Ovary (tissue), 9 donors: ENCODE results near the gene FERMT2. TPM values are rescaled to one million over a fixed set of nuclear protein-coding genes. Genes with fewer than 3 reads are reported as not detected.

Source experiments
- DNase-seq, 5 donors: peaks; one replicate each; pipeline ENCODE4 v3.0.0-alpha.2; 2019 to 2020
- H3K27ac ChIP-seq, 2 donors: fragments of 200-600 bp; one replicate each; pipeline versions ENCODE4 v1.5.1 to v1.8.0; 2019 to 2022
- H3K27me3 ChIP-seq: fragments of 200-600 bp; one replicate; pipeline ENCODE4 v1.8.0; 2022
- H3K36me3 ChIP-seq: fragments of 200-600 bp; sonication (generic); one replicate; pipeline ENCODE4 v1.5.1; 2019
- H3K4me1 ChIP-seq: one replicate; pipeline ENCODE4 v1.8.1; 2013; ENCODE audit warnings: mild to moderate bottlenecking, moderate library complexity; ENCODE audit not compliant: insufficient read depth
- H3K4me3 ChIP-seq: fragments of 200-600 bp; sonication (generic); one replicate; pipeline ENCODE4 v1.5.1; 2017
- H3K9me3 ChIP-seq, 2 donors: fragments of 200-600 bp in 1 of 2; sonication (generic) in 1 of 2; one replicate each; pipeline versions ENCODE4 v1.5.1 to v1.8.1; 2013 to 2019; ENCODE audit warnings: mild to moderate bottlenecking in 1 of 2, moderate library complexity in 1 of 2
- EP300 ChIP-seq: sonication (generic); formaldehyde crosslinking; IDR thresholded peaks from one replicate; pipeline ENCODE4 v1.6.1; 2017; ENCODE audit warnings: antibody characterized with exemption
- POLR2A ChIP-seq: fragments of 450-650 bp; IDR thresholded peaks from one replicate; pipeline ENCODE4 v1.6.1; 2017; ENCODE audit warnings: antibody characterized with exemption, mild to moderate bottlenecking, moderate library complexity
- WGBS, 3 donors: extraction: QIAGEN DNeasy Blood & Tissue Kit in 1 of 3; methylation state at CpG; one replicate each; pipeline versions ENCODE4 v1.1.5 to v1.1.7; 2013 to 2017; 5-methylcytosine and 5-hydroxymethylcytosine counted together
- intact Hi-C, 4 donors: fragments of 100-400 bp; cut with DNase I; formaldehyde crosslinking; loops; one replicate each; pipeline versions ENCODE4 v1.11.0 to v1.15.1; 2022 to 2023
- polyA plus RNA-seq, 2 donors: library from polyadenylated mRNA; stranded (reverse); fragments of 200-250 nt in 1 of 2; fragments of 350-450 nt in 1 of 2; fragmentation: Illumina TruSeq in 1 of 2; extraction: RNeasy Lipid Tissue Mini Kit (QIAGEN cat#74804) in 1 of 2; gene quantifications; one replicate each; pipeline ENCODE4 v1.2.3, GENCODE V29; 2013 to 2014
- total RNA-seq, 7 donors: library from RNA; depleted of rRNA in 2 of 7; stranded (reverse); fragments of >200 nt in 2 of 7; fragmentation: NEBNext Ultra II Directional in 3 of 7; extraction: Animal tissue kit (Norgen Biotek cat#: 25700) in 3 of 7; gene quantifications; one replicate each; pipeline versions ENCODE4 v1.1.0 to v1.2.4, GENCODE V29; 2016 to 2023
- TF ChIP-seq, protein P1 (sequence below), 3 donors: fragments of 450-650 bp in 2 of 3; fragments of 200-600 bp in 1 of 3; IDR thresholded peaks; one replicate each; pipeline versions ENCODE4 v1.5.1 to v1.8.0; 2016 to 2022; ENCODE audit warnings: antibody characterized with exemption in 3 of 3, mild to moderate bottlenecking in 1 of 3
- donor health status: DM: no; HTN: no; CAD: no; lungs with moderate emphysema.
- donor health status: DM: no; HTN: no; CAD: no.
- donor health status: Bipolar disorder and iron deficiency.
- donor health status: DM: yes; HTN: yes; CAD: no.
- donor health status: DM: no; HTN: no; CAD: no.
- donor health status: DM: yes; HTN: yes; CAD: no.

FERMT2 gene
- total and polyA plus RNA-seq, 9 donors: 64.3 to 138 (median 98.4) TPM

DNA sequence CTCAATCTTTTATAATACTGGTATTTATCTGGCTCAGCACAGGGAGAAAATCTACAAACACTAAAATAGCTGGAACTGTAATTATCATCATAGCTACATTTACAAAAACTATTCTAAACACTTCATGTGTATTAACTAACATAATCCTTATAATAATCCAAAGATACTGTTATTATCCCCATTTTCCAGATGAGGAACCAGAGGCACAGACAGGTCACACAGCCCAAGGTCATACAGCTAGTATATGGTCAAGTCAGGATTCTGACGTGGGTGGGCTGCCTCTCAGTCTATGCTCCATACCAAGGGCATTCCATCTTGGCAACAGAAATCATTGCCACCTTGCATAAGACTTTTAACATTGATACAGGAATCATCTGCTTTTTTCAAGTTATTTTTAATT, 11.4 kb downstream of the FERMT2 start:
- intact Hi-C loops: no loop called here
- 15 to 44% (median 25%) methylated on average over 1 of the region's 1 CpG for WGBS, 3 donors

DNA sequence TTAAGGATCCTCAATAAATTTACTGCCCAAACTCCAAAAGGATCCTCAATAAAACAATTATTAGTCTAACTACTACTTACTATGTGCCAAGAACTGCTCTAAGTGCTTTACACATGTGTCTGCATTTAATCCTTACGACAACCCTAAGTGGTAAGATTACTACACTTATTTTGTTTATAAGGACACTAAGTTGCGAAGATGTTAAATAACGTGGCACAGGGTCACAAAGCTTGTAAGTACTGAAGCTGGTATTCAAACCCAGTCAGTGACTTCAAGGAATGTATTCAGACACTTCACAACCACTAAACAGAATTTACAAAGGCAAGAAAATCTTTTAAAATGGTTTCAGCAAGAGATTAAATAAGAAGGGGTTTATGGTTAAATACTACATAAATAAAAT, 13.0 kb downstream of the FERMT2 start:
- Histone ChIP-seq H3K27me3 (no peaks in the 10 kb centered on the region), H3K9me3 (no peaks in the 10 kb centered on the region), H3K27ac (no peak overlapping the region), H3K4me3 (no peak overlapping the region), H3K36me3 (no peaks in the 10 kb centered on the region), H3K4me1 (peaks cover 13% of the 10 kb centered on the region)
- TF ChIP-seq EP300: no peak
- TF ChIP-seq, protein P1, sequence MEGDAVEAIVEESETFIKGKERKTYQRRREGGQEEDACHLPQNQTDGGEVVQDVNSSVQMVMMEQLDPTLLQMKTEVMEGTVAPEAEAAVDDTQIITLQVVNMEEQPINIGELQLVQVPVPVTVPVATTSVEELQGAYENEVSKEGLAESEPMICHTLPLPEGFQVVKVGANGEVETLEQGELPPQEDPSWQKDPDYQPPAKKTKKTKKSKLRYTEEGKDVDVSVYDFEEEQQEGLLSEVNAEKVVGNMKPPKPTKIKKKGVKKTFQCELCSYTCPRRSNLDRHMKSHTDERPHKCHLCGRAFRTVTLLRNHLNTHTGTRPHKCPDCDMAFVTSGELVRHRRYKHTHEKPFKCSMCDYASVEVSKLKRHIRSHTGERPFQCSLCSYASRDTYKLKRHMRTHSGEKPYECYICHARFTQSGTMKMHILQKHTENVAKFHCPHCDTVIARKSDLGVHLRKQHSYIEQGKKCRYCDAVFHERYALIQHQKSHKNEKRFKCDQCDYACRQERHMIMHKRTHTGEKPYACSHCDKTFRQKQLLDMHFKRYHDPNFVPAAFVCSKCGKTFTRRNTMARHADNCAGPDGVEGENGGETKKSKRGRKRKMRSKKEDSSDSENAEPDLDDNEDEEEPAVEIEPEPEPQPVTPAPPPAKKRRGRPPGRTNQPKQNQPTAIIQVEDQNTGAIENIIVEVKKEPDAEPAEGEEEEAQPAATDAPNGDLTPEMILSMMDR (IDR thresholded peaks at IDR 0.05): no peak
- TF ChIP-seq POLR2A: no peak
- no peak for DNase-seq
- intact Hi-C loops: no loop called here
- WGBS, 3 donors: 76 to 82% (median 78%) methylated on average over 3 of the region's 3 CpGs

More for the DNA sequence above, 11.4 kb downstream of the FERMT2 start:
- no peak overlapping the region for H3K4me3 ChIP-seq
- no peaks in the 10 kb centered on the region for H3K27me3 ChIP-seq
- H3K9me3 ChIP-seq: no peaks in the 10 kb centered on the region
- TF ChIP-seq EP300 (no peak), POLR2A (no peak)
- TF ChIP-seq, protein P1 (IDR thresholded peaks at IDR 0.05): no peak
- no peak for DNase-seq
- no peaks in the 10 kb centered on the region for H3K36me3 ChIP-seq
- H3K27ac ChIP-seq: no peak overlapping the region
- peaks cover 16% of the 10 kb centered on the region for H3K4me1 ChIP-seq

DNA sequence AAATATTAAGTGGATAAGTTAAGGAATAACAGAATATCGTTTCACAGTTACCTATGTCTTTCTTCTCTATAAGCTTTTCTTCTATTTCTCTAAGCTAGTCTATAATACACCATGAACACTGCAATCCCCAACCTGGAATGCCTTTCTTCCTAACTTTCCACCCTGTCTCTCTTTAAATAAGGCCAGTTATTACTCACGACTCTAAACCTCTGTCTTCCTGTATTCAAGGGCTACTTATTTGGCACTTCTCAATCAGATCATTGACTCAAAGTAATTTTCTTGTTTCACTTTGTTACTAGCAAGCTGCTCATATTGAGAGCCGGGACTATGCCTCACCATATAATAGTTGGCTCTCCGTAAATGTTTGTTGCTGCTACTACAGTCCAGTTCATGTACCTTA, 13.5 kb downstream of the FERMT2 start:
- no peaks in the 10 kb centered on the region for H3K36me3 ChIP-seq
- TF ChIP-seq POLR2A: no peak
- no peak for TF ChIP-seq EP300
- TF ChIP-seq, protein P1 (IDR thresholded peaks at IDR 0.05): no peak
- no peaks in the 10 kb centered on the region for H3K27me3 ChIP-seq
- no peaks in the 10 kb centered on the region for H3K9me3 ChIP-seq
- WGBS, 3 donors: 66 to 69% (median 68%) methylated on average over 4 of the region's 4 CpGs
- DNase-seq: no peak
- peaks cover 12% of the 10 kb centered on the region for H3K4me1 ChIP-seq
- no peak overlapping the region for H3K27ac ChIP-seq
- H3K4me3 ChIP-seq: no peak overlapping the region
- intact Hi-C loops: no loop called here

DNA sequence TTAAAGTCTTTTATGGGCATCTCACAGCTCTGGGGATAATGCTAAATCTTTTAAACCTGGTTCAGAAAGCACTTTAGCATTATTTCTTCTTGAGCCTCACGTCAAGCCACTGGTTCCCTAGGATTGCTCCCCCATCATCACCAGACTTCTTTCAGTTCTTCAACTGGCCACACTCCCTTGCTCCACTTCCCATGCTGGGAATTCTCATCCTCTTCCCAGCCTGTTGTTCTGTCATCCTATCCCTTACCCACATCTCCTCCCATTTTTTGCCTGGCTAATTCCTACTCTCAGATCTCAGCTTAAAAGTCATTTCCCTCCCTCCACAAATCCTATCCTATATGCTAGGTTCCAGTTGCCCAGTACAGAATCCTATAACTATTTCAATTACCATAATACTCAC, 14.4 kb downstream of the FERMT2 start:
- Histone ChIP-seq H3K4me1 (peaks cover 12% of the 10 kb centered on the region), H3K36me3 (no peaks in the 10 kb centered on the region), H3K9me3 (no peaks in the 10 kb centered on the region), H3K27ac (no peak overlapping the region), H3K4me3 (no peak overlapping the region), H3K27me3 (no peaks in the 10 kb centered on the region)
- DNase-seq: no peak
- 75 to 87% (median 80%) methylated on average over 1 of the region's 1 CpG for WGBS, 3 donors
- intact Hi-C loops: no loop called here
- TF ChIP-seq POLR2A (no peak), EP300 (no peak)
- TF ChIP-seq, protein P1 (IDR thresholded peaks at IDR 0.05): no peak

DNA sequence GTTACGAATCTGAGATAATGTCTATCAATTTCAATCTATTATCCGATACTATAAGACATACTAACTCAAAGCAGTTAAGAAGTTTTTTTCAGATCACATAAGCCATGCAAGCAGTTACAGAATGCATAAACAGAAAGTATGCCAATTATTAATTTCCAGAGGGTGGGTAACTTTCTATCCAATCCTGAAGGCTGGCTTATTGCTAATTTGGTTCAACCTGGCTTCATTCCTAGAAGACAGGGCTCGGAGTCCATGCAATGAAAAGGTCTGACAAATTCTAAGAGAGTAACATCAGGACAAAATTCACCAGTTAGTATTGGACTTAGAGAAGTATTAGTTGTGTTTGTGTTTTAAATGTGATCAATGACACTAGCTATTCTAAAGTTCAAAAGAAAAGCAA, 15.0 kb downstream of the FERMT2 start:
- Histone ChIP-seq H3K27me3 (no peaks in the 10 kb centered on the region), H3K36me3 (no peaks in the 10 kb centered on the region), H3K27ac (no peak overlapping the region), H3K4me3 (no peak overlapping the region), H3K9me3 (no peaks in the 10 kb centered on the region), H3K4me1 (peaks cover 11% of the 10 kb centered on the region)
- TF ChIP-seq EP300: no peak
- TF ChIP-seq, protein P1 (IDR thresholded peaks at IDR 0.05): no peak
- TF ChIP-seq POLR2A: no peak
- intact Hi-C loops: no loop called here
- WGBS, 3 donors: 49 to 66% (median 51%) methylated on average over 3 of the region's 3 CpGs
- no peak for DNase-seq
